WTC11 (cell line): ENCODE data around the gene MMP24. TPM values are rescaled to one million over a fixed set of nuclear protein-coding genes. Genes with fewer than 3 reads are reported as not detected.
A peak's percentile ranks its signal among the peaks of the same experiment; 100 is the strongest.

Experiments used
- ATAC-seq: fragments of 200-7000 bp; cut with Tn5 transposase; 2 replicates; pipeline ENCODE4 v1.10.0; 2021; ENCODE audit warnings: mild to moderate bottlenecking, moderate library complexity
- CTCF ChIA-PET: fragments of 300-600 bp; sonication (Branson Sonifier 250); formaldehyde crosslinking; loops from one replicate; lab custom pipeline; 2021; ENCODE audit warnings: antibody characterized with exemption; lab: Charles Lee
- POLR2A ChIA-PET: fragments of 350-600 bp; sonication (Branson Sonifier 250); formaldehyde crosslinking; loops from one replicate; lab custom pipeline; 2021; ENCODE audit warnings: antibody characterized with exemption; lab: Charles Lee
- DNase-seq: peaks from one replicate; pipeline ENCODE4 v3.0.0; 2021; ENCODE audit warnings: low spot score
- H3K27ac Mint-ChIP-seq: 2 replicates; pipeline ENCODE4 v1.8.0; 2021; ENCODE audit warnings: mixed read lengths
- H3K27me3 Mint-ChIP-seq: 2 replicates; pipeline ENCODE4 v1.8.0; 2021; ENCODE audit warnings: low read depth, mild to moderate bottlenecking, moderate library complexity, mixed read lengths
- H3K36me3 Mint-ChIP-seq: 2 replicates; pipeline ENCODE4 v1.8.0; 2021; ENCODE audit warnings: mixed read lengths
- H3K4me1 Mint-ChIP-seq: 2 replicates; pipeline ENCODE4 v1.8.0; 2022; ENCODE audit warnings: mixed read lengths
- H3K4me3 Mint-ChIP-seq: 2 replicates; pipeline ENCODE4 v1.8.0; 2021; ENCODE audit warnings: mild to moderate bottlenecking, moderate library complexity, mixed read lengths
- H3K9me3 Mint-ChIP-seq: 2 replicates; pipeline ENCODE4 v1.8.0; 2021; ENCODE audit warnings: mixed read lengths
- ARID4B ChIP-seq: sonication (generic); formaldehyde crosslinking; IDR thresholded peaks from 2 replicates; pipeline ENCODE4 v1.8.0; 2023; ENCODE audit warnings: missing genetic modification reagents, mild to moderate bottlenecking, borderline replicate concordance
- CBFB ChIP-seq: sonication (generic); formaldehyde crosslinking; IDR thresholded peaks from 2 replicates; pipeline ENCODE4 v1.8.1; 2022; ENCODE audit warnings: mild to moderate bottlenecking, low read depth, missing genetic modification reagents
- CREB1 ChIP-seq: sonication (generic); formaldehyde crosslinking; IDR thresholded peaks from 2 replicates; pipeline ENCODE4 v1.8.0; 2023; ENCODE audit warnings: mild to moderate bottlenecking, missing genetic modification reagents
- E2F4 ChIP-seq: sonication (generic); formaldehyde crosslinking; IDR thresholded peaks from 2 replicates; pipeline ENCODE4 v1.8.1; 2022; ENCODE audit warnings: low read depth, mild to moderate bottlenecking, moderate library complexity, missing genetic modification reagents, borderline replicate concordance
- FOXJ3 ChIP-seq: sonication (generic); formaldehyde crosslinking; IDR thresholded peaks from 2 replicates; pipeline ENCODE4 v1.9.0; 2021; ENCODE audit warnings: missing genetic modification reagents, mild to moderate bottlenecking, borderline replicate concordance
- FOXK1 ChIP-seq: sonication (generic); formaldehyde crosslinking; IDR thresholded peaks from 2 replicates; pipeline ENCODE4 v1.8.0; 2022; ENCODE audit warnings: mild to moderate bottlenecking, moderate library complexity, missing genetic modification reagents
- GRHL2 ChIP-seq: fragments of 250-450 bp; sonication (Bioruptor Pico); IDR thresholded peaks from 2 replicates; pipeline ENCODE4 v1.8.0; 2022; ENCODE audit warnings: mild to moderate bottlenecking, moderate library complexity; ENCODE audit not compliant: insufficient replicate concordance, severe bottlenecking
- IRF2 ChIP-seq: sonication (generic); formaldehyde crosslinking; IDR thresholded peaks from 2 replicates; pipeline ENCODE4 v1.8.0; 2022; ENCODE audit warnings: low read depth, missing genetic modification reagents, borderline replicate concordance
- NFATC4 ChIP-seq: fragments of 250-450 bp; sonication (Bioruptor Pico); IDR thresholded peaks from 2 replicates; pipeline ENCODE4 v1.9.0; 2021; ENCODE audit warnings: mild to moderate bottlenecking
- NFE2L1 ChIP-seq: sonication (generic); formaldehyde crosslinking; IDR thresholded peaks from 2 replicates; pipeline ENCODE4 v1.8.1; 2023; ENCODE audit warnings: missing genetic modification reagents
- PREB ChIP-seq: sonication (generic); formaldehyde crosslinking; IDR thresholded peaks from 2 replicates; pipeline ENCODE4 v1.8.1; 2022; ENCODE audit warnings: mild to moderate bottlenecking, missing genetic modification reagents, moderate library complexity, borderline replicate concordance
- PRRX2 ChIP-seq: fragments of 250-450 bp; sonication (Bioruptor Pico); IDR thresholded peaks from 2 replicates; pipeline ENCODE4 v1.8.0; 2021; ENCODE audit warnings: mild to moderate bottlenecking
- RORB ChIP-seq: fragments of 250-450 bp; sonication (Bioruptor Pico); IDR thresholded peaks from 2 replicates; pipeline ENCODE4 v1.9.0; 2021; ENCODE audit warnings: mild to moderate bottlenecking
- SOX15 ChIP-seq: fragments of 250-450 bp; sonication (Bioruptor Pico); IDR thresholded peaks from 2 replicates; pipeline ENCODE4 v1.9.0; 2021; ENCODE audit warnings: mild to moderate bottlenecking
- SP1 ChIP-seq: sonication (generic); formaldehyde crosslinking; conservative IDR thresholded peaks from 2 replicates; pipeline ENCODE4 v1.8.1; 2022; ENCODE audit warnings: missing genetic modification reagents
- TEAD1 ChIP-seq: sonication (generic); formaldehyde crosslinking; IDR thresholded peaks from 2 replicates; pipeline ENCODE4 v1.8.0; 2022; ENCODE audit warnings: mild to moderate bottlenecking, missing genetic modification reagents
- TEAD4 ChIP-seq: sonication (generic); formaldehyde crosslinking; IDR thresholded peaks from 2 replicates; pipeline ENCODE4 v1.8.0; 2022; ENCODE audit warnings: mild to moderate bottlenecking, missing genetic modification reagents
- ZNF263 ChIP-seq: sonication (generic); formaldehyde crosslinking; IDR thresholded peaks from 2 replicates; pipeline ENCODE4 v1.8.1; 2022; ENCODE audit warnings: low read depth, mild to moderate bottlenecking, moderate library complexity, missing genetic modification reagents
- ZNF317 ChIP-seq: sonication (generic); formaldehyde crosslinking; IDR thresholded peaks from 2 replicates; pipeline ENCODE4 v1.8.1; 2023; ENCODE audit warnings: low read depth, mild to moderate bottlenecking, moderate library complexity, missing genetic modification reagents, borderline replicate concordance
- ZNF423 ChIP-seq: fragments of 250-450 bp; sonication (Bioruptor Pico); IDR thresholded peaks from 2 replicates; pipeline ENCODE4 v2.1.2; 2022; ENCODE audit warnings: mild to moderate bottlenecking, moderate library complexity
- total RNA-seq: library from RNA; stranded (reverse); gene quantifications from 3 replicates; pipeline ENCODE4 v1.2.3, GENCODE V29; 2021
- TF ChIP-seq, protein P1 (sequence below): sonication (generic); formaldehyde crosslinking; IDR thresholded peaks from 2 replicates; pipeline ENCODE4 v1.8.1; 2022; ENCODE audit warnings: mild to moderate bottlenecking, moderate library complexity, missing genetic modification reagents
- TF ChIP-seq, protein P2 (sequence below): fragments of 250-450 bp; sonication (Bioruptor Pico); IDR thresholded peaks from 2 replicates; pipeline ENCODE4 v2.1.2; 2022; ENCODE audit warnings: mild to moderate bottlenecking, moderate library complexity

Gene MMP24
- total RNA-seq, 1 experiment from 2014 or later, result 16.8 TPM

- ATAC-seq (peak; percentile 38), DNase-seq (no peak)
- Mint-ChIP-seq H3K27ac (no peak overlapping the region), H3K4me1 (peaks cover 5% of the 10 kb centered on the region; the same call in 1 of the 2 replicates), H3K36me3 (no peaks in the 10 kb centered on the region)
- POLR2A ChIA-PET, result no interaction called here
- CTCF ChIA-PET, result interaction anchor here (1.0 to 4.6 kb wide), 4 partner anchors 11 to 200 kb away, joined by 3 to 25 read pairs (median 7); no protein-coding TSS in a partner anchor
- TF ChIP-seq ZNF317 (CRISPR knock-in tag) (no peak), ARID4B (CRISPR knock-in tag) (no peak), TEAD1 (CRISPR knock-in tag) (no peak), NFE2L1 (CRISPR knock-in tag) (no peak), SOX15 (CRISPR knock-in tag) (no peak)
- TF ChIP-seq, all 79 proteins: peak for 0
- Mint-ChIP-seq H3K4me3 (no peak overlapping the region), H3K27me3 (peaks cover 4% of the 10 kb centered on the region), H3K9me3 (no peaks in the 10 kb centered on the region)
Measured at GRCh38 chr20:35296101-35296554, 69.6 kb downstream of the MMP24 start.

DNA sequence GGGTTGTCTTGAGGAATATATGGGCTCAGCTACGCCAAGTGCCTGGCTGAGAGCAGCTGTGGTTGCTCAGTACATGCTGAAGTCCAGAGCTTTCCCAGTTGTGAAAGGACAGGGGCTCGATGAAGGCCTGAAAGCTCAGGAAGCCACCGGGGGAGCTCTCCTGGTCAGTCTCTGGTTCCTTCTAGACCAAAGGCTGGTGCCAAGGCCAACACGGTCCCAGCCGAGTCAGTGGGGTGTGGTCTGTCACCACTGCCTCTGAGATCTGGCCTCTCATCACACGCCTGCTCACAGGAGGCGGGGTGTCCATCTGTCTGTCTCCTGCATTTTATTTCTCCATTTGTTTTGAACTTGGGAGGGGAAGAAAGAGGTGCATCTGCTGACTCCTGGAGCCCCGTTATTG is 70.7 kb downstream of the MMP24 start:
- TF ChIP-seq SP1 (CRISPR knock-in tag), result no peak
- no peak for TF ChIP-seq ZNF423 (CRISPR knock-in tag)
- no peak for TF ChIP-seq CREB1
- no peak for TF ChIP-seq PRRX2 (CRISPR knock-in tag)
- no peak for TF ChIP-seq TEAD4 (CRISPR knock-in tag)
- no peak for TF ChIP-seq SOX15 (CRISPR knock-in tag)
- no peak for TF ChIP-seq PREB (CRISPR knock-in tag)
- no peak for TF ChIP-seq GRHL2
- TF ChIP-seq FOXK1, result no peak
- no peak for TF ChIP-seq NFE2L1 (CRISPR knock-in tag)
- TF ChIP-seq CBFB, result no peak
- no peak for TF ChIP-seq IRF2 (CRISPR knock-in tag)
- TF ChIP-seq, protein P1, sequence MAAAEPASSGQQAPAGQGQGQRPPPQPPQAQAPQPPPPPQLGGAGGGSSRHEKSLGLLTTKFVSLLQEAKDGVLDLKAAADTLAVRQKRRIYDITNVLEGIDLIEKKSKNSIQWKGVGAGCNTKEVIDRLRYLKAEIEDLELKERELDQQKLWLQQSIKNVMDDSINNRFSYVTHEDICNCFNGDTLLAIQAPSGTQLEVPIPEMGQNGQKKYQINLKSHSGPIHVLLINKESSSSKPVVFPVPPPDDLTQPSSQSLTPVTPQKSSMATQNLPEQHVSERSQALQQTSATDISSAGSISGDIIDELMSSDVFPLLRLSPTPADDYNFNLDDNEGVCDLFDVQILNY (CRISPR knock-in tag), result no peak
- no peak for TF ChIP-seq FOXJ3 (CRISPR knock-in tag)
- no peak for TF ChIP-seq NFATC4 (CRISPR knock-in tag)
- no peak for TF ChIP-seq ZNF263 (CRISPR knock-in tag)
- TF ChIP-seq E2F4 (CRISPR knock-in tag), result no peak
- TF ChIP-seq, protein P2, sequence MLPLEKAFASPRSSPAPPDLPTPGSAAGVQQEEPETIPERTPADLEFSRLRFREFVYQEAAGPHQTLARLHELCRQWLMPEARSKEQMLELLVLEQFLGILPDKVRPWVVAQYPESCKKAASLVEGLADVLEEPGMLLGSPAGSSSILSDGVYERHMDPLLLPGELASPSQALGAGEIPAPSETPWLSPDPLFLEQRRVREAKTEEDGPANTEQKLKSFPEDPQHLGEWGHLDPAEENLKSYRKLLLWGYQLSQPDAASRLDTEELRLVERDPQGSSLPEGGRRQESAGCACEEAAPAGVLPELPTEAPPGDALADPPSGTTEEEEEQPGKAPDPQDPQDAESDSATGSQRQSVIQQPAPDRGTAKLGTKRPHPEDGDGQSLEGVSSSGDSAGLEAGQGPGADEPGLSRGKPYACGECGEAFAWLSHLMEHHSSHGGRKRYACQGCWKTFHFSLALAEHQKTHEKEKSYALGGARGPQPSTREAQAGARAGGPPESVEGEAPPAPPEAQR, result no peak
- no peak for TF ChIP-seq RORB (CRISPR knock-in tag)
- TF ChIP-seq ARID4B (CRISPR knock-in tag), result no peak
- Mint-ChIP-seq H3K9me3 (no peaks in the 10 kb centered on the region), H3K27me3 (peaks cover 4% of the 10 kb centered on the region), H3K27ac (no peak overlapping the region; the same call in 1 of the 2 replicates), H3K4me1 (peaks cover 5% of the 10 kb centered on the region; the same call in 1 of the 2 replicates), H3K4me3 (no peak overlapping the region), H3K36me3 (no peaks in the 10 kb centered on the region)
- no peak for DNase-seq
- CTCF ChIA-PET, result interaction anchor here (0.9 to 4.6 kb wide), 7 partner anchors 9 to 201 kb away, joined by 3 to 25 read pairs (median 4); partner anchors contain the start of gene EIF6
- peak; percentile 43 for ATAC-seq
- POLR2A ChIA-PET, result no interaction called here
